Stimulated activated CD4-positive, alpha-beta T cell treated with anti-CD3 and anti-CD28 coated beads, Interleukin-1b, Interleukin-23, amount 100 ng/mL, for 4 hours (primary cell): ENCODE measurements around the gene FRMPD1.
"Not testable (repeated sequence)": the region's sequence is repeated elsewhere in the genome, so short reads cannot be mapped to it uniquely, and the experiment has no call there.

Experiments used
- DNase-seq, 2 donors: peaks; one replicate each; pipeline ENCODE4 v3.0.0-alpha.2; 2020; ENCODE audit warnings: low read depth in 2 of 2

Gene FRMPD1

GRCh38 chr9:37650873-37651768 is at the start of gene FRMPD1:
FRMPD1 (plus strand) TSS chr9:37650954; CDS start chr9:37692642, 41,688 bp downstream.
- peak; percentile 10 to 56 for DNase-seq

DNA sequence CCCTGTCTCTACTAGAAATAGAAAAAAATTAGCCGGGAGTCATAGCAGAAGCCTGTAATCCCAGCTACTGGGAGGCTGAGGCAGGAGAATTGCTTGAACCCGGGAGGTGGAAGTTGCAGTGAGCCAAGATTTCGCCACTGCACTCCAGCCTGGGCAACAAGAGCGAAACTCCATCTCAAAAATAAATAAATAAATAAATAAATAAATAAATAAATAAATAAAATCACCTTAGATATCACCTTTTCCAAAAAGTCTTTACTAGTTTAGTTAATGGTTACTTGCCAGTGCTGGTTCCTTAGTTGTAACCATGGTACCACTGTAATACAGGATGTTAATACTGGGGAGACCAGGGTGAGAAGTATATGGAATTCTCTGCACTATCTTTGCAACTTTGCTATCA is 48.7 kb upstream of the FRMPD1 start:
- not testable (repeated sequence) for DNase-seq

DNA sequence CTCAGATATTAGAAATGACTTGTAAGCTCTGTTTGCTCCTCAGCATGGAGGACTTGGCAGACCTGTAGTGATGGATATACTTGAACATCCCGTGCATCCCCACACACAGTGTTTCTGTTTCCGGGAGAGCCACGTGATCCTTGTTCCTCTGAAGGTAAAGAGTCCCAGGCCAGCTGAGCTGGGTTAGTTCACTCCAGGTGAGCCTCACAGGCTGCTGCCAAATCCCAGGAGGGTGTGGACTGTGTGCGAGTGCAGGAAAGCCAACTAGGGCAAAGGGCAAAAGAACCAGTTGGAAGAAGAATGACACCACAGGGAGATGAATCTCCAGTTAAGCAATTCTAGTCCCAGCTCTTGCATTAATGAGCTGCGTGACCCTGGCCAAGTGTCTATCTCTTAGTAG is 47.9 kb upstream of the FRMPD1 start:
- no peak for DNase-seq

DNA sequence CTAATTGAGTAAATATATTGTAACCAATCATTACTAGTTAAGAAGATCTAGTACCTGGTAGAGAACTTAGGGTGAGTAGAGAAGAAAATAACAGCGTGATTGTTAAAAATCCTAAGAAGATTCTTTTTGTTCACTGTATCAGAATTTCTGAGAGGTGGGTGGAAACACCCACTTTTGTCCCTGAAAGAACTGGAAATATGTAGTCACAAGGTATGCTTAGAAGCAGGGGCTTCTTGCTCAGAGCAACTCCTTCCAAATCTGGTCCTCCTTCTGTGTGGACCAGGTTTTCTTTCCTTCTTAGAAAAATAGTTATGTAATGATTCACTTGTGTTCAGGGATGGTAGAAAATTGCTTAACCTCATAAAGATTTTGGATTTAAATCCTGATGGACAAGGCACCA is 46.5 kb upstream of the FRMPD1 start:
- DNase-seq: no peak

DNA sequence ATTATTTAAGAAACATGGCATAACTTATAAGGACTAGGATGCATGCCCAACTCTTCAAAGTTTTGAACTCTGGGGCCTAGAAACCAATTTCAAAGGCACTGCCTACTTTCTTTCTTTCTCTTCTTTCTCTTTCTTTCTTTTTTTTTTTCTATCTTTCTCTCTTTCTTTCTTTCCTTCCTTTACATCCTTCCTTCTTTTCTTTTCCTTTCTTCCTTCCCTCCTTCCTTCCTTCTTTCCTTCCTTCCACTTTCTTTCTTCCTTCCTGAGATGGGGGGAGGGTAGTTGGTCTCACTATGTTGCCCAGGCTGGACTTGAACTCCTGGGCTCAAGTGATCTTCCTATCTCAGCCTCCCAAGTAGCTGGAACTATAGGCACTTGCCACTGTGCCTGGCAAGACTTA is 42.5 kb upstream of the FRMPD1 start:
- no peak for DNase-seq

- DNase-seq: no peak
These were observed 40.9 kb upstream of the FRMPD1 start for GRCh38 chr9:37609735-37610397.

GRCh38 chr9:37611014-37611413 is 39.7 kb upstream of the FRMPD1 start:
- DNase-seq: no peak

- DNase-seq: no peak
These were observed 38.8 kb upstream of the FRMPD1 start for GRCh38 chr9:37611961-37612360.

GRCh38 chr9:37617161-37617560 is 33.6 kb upstream of the FRMPD1 start:
- DNase-seq: no peak

DNA sequence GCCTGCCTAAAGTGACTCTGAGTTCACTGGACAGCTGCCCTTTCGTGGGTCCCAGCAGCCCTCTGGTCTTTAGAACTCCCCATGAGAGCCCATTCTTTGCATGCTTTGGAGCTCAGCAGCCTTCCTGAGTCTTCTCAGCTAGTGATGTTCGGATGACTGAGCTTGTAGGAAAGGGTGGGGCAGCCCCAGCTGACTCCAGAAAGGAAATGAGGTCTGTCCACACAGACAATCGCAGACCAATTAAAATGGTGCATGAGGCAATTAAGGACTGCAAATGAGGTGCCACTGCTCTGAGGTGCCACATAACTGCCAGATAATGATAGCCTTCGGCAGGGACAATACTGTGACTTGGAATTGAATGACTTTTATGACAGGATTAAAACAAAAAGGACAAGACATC is 32.9 kb upstream of the FRMPD1 start:
- no peak for DNase-seq

- no peak for DNase-seq
These were observed 31.9 kb upstream of the FRMPD1 start for GRCh38 chr9:37618817-37619216.

DNA sequence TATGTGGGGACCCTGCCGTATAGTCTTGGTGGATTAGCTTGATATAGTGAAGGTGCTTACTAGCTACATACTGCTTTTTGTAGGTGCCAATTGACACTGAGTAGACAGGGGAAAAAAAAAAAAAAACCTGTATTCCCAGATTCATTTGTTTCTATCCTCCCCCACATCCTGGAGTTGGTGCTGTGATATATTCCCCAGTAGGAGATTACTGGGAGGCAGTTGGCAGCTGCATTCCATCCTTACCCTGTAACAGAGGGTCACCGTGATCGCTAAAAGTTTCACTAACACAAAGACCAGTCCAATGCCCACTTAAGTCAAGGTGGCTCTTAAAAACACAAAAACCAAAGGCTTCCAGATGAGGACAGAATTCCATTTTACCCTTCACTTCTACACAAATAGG is 30.9 kb upstream of the FRMPD1 start:
- DNase-seq: no peak

DNA sequence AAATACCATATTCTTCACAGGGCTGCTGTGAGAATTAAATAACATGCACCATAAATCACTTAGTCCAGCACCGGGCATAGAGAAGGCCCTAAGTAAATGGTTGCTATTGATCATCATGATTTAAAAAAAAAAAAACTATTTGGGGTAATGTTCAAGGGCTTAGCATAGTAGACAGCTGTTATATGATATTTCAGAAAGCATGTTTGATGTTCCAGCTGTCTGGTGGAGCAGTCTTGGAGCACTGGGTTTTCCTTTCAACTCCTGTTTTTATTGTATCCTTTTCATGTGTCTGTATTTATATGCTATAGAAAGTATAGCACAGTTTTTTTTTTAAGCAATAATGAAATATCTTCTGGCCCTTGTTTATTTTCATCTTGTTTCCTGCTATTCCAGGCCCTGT is 30.4 kb upstream of the FRMPD1 start:
- DNase-seq: no peak

GRCh38 chr9:37621273-37622121 is 29.3 kb upstream of the FRMPD1 start:
- no peak for DNase-seq

DNA sequence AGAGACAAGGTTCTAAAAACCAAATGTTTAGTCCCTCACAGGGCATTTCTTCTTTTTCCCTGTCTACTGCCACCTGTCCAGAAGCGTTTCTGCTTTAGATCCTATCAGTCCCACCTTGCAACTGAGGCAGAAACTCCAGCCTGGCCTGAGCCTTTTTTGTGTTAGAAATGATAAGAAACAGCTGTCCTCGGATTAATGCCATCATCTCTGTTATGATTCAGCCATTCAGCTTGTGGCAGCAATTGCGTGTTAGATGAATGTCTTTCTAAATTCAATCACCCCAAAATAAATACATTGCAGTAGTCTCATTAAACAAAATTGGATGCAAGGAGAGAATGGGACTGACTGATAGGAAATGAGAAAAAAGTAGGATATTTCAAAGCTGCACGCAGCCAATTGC is 28.3 kb upstream of the FRMPD1 start:
- no peak for DNase-seq

GRCh38 chr9:37623267-37623666 is 27.5 kb upstream of the FRMPD1 start:
- DNase-seq: no peak

- DNase-seq: no peak
These were observed 26.7 kb upstream of the FRMPD1 start for GRCh38 chr9:37624073-37624472.

- DNase-seq: no peak
These were observed 25.6 kb upstream of the FRMPD1 start for GRCh38 chr9:37625036-37625757.

- DNase-seq: no peak
These were observed 25.0 kb upstream of the FRMPD1 start for GRCh38 chr9:37625758-37626147.

- DNase-seq: no peak
These were observed 24.0 kb upstream of the FRMPD1 start for GRCh38 chr9:37626708-37627292.

DNA sequence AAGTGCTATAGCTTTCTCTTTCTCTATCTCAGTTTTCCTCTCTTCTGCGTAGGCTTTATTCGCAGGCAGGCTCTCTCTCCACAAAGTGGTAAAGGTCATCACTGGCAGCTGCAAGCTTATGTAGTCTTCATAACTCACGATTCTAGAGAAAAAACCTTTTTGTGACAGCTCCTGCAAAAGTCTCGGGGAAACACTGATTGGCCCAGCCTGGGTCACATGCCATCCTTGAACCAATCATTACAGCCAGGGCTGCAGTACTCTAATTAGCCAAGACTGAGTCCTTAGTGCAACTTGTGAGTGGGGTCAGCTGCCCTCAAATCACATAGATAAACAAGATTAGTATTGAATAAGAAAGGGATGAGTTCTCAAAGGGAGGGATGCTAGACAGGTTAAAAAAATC is 18.3 kb upstream of the FRMPD1 start:
- no peak for DNase-seq
